Measurements from ENCODE around the gene PSAP.

PSAP gene

DNA sequence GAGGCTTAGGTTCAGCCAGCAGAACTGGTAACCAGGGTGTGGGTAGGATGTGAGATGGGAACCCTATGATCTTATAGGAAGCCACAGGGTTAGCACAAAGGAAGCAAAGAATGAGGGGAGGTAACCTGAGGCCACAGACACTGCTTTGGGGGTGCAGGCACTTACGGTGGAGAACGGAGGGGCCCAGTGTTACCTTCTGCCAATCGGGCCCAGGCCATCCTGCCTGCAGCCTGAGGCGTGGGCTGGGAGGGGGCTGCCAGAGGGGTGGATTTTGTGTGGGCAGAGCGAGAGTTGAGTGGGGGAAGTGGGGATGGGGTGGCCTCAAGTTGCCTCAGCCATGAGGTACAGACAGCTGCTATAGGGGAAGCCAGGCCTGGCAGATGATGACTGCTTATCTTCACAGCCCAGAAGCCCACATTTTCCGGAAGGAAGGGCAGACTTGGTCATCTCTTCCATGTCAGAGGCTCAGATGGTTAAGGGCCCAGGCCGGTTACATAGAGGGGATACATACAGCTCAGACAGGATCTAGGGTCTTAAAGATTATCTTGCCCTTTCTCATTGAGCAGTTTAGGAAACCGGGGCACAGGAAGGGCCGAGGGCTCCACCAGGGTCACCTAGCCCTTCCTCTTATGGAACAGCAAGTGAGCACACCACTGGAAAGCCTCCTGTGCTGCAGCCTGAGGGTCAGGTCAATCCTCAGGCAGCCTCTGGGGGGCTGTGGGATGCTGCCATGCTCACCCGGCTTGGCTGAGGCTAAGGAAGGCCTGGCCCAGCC, 53.3 kb downstream of the PSAP start:
- FAIRE-seq: no peak
- TF ChIP-seq, protein P1, sequence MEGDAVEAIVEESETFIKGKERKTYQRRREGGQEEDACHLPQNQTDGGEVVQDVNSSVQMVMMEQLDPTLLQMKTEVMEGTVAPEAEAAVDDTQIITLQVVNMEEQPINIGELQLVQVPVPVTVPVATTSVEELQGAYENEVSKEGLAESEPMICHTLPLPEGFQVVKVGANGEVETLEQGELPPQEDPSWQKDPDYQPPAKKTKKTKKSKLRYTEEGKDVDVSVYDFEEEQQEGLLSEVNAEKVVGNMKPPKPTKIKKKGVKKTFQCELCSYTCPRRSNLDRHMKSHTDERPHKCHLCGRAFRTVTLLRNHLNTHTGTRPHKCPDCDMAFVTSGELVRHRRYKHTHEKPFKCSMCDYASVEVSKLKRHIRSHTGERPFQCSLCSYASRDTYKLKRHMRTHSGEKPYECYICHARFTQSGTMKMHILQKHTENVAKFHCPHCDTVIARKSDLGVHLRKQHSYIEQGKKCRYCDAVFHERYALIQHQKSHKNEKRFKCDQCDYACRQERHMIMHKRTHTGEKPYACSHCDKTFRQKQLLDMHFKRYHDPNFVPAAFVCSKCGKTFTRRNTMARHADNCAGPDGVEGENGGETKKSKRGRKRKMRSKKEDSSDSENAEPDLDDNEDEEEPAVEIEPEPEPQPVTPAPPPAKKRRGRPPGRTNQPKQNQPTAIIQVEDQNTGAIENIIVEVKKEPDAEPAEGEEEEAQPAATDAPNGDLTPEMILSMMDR (IDR thresholded peaks at IDR 0.05; ENCODE audit: insufficient read depth, missing control alignments): no peak
- DNase-seq (ENCODE audit: insufficient read length, low spot score): no peak

DNA sequence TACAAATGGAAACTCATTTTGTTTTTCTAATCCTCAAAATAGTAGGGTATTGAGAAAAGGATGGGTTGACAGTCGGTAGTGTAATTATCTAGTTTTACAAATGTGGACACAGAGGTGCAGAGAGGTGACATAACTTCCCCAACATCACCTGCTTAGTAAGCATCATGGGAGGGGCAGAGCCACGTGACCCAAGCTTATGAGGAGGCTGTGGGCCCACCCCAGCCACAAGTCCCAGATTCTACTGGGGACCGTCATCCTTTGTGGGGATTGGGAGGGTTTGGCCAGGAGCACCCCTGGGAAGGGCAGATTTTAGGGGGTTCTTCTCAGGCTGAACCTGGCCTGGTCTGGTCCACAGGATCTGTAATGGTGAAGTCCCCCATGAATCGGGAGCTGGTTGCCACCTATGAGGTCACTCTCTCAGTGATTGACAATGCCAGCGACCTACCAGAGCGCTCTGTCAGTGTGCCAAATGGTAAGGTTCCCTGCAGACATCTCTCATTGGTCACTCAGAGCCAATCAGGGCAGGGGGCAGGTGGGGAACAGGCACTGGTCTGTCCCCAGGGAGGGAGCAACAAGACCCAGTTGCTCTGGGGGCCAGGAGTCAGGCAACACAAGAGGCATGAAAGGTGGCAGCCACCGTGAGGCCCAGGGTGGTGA, 54.2 kb downstream of the PSAP start:
- FAIRE-seq (no peak), DNase-seq (ENCODE audit: insufficient read length, low spot score) (no peak)
- TF ChIP-seq, protein P1 (IDR thresholded peaks at IDR 0.05; ENCODE audit: insufficient read depth, missing control alignments): no peak

DNA sequence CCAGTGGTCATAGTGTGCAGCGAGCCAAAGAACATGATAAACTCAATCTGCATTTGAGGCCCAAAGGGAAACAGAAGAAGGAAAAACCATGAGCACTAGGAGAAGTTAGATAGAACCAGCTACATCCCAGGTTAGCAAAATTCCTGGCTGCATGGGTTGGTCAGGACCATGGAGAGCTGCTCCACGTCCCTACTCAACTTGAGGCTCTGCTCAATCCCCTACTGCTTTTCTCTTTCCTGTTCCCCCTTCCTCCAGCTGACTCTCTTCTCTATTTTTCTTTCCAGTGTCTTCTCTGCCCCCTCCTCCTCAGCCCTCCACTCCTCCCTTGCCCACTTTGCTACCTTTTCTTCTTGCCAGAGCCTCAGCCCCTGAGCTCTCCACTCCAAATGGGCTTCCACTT, 55.8 kb downstream of the PSAP start:
- TF ChIP-seq, protein P1 (IDR thresholded peaks at IDR 0.05; ENCODE audit: insufficient read depth, missing control alignments): no peak
- no peak for FAIRE-seq
- no peak for DNase-seq (ENCODE audit: insufficient read length, low spot score)

DNA sequence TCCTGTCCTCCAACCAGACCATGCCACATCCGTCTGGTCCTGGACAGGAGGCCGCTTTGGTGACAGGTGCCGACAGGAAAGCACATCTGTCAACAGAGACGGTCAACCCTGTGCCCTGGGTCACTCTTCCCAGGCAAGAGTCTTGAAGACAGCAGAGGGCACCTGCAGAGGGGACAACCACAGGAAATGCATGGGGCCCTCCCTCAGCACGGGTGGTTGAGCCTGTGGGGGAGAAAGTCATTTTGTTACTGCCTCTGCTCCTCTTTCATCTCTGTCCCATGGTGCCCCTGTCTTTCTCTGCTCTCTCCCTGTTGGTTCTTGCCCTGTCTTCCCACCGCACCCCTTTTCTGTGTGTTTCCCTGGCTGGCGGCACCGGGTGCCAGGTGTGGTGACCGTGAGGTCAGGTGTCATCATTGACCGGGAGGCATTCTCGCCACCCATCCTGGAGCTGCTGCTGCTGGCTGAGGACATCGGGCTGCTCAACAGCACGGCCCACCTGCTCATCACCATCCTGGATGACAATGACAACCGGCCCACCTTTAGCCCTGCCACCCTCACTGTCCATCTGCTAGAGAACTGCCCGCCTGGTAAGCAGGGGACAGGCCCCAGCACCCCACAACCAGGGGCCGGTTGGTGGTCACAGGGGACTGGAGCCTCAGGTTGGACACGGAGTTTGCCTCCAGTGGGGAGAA, 60.2 kb downstream of the PSAP start:
- no peak for FAIRE-seq
- no peak for DNase-seq (ENCODE audit: insufficient read length, low spot score)
- TF ChIP-seq, protein P1 (IDR thresholded peaks at IDR 0.05; ENCODE audit: insufficient read depth, missing control alignments): no peak

DNA sequence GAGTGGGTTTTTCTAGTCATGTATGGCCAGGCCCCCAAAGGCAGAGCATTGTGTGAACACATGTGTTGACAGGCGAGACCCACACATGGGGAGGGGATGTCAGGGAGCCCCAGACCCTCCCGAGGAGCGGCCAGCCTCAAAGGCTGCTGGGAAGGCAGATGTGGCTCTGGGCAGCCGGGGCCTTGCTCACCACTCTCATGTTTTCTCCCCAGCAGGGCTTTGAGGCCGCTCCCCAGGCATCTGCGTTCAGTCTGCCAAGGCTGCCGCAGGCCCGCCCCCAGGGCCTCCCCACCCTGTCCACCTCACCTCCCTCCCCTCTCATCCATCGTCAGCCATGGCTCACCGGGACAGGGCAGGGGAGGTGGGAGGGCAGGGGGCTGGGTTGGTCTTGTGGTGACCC, 61.2 kb downstream of the PSAP start:
- no peak for DNase-seq (ENCODE audit: insufficient read length, low spot score)
- FAIRE-seq: no peak
- TF ChIP-seq, protein P1 (IDR thresholded peaks at IDR 0.05; ENCODE audit: insufficient read depth, missing control alignments): no peak

DNA sequence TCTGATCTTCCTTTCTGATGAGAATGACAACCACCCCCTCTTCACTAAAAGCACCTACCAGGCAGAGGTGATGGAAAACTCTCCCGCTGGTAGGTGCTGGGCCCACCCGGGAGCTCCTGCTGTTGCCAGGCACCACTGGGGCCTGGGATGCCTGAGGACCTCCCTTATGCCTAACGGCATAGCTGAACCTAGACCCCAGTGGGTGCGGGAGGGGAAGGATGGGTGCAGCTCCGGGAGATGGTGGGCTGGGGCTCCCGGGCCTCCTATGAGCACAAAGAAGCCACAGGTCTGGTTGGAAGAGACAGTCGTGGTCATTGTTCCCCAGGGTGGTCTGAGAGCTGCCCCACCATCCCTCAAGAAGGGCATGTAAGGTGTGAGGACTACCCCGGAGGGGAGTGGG, 62.1 kb downstream of the PSAP start:
- no peak for FAIRE-seq
- TF ChIP-seq, protein P1 (IDR thresholded peaks at IDR 0.05; ENCODE audit: insufficient read depth, missing control alignments): no peak
- no peak for DNase-seq (ENCODE audit: insufficient read length, low spot score)
